Measurements from ENCODE around the gene KAT6B.
A peak's percentile ranks its signal among the peaks of the same experiment; 100 is the strongest.

KAT6B gene

GRCh38 chr10:74831518-74832120, 5.2 kb downstream of the KAT6B start:
- Histone ChIP-seq H3K9ac (no peak overlapping the region), H3K4me2 (ENCODE audit: low read length) (no peak overlapping the region), H3K27me3 (ENCODE audit: control insufficient read depth, insufficient read depth, low read length) (no peaks in the 10 kb centered on the region), H3K79me2 (peaks cover 48% of the 10 kb centered on the region), H3K9me3 (ENCODE audit: control insufficient read depth, low read length) (no peaks in the 10 kb centered on the region), H3K36me3 (ENCODE audit: control insufficient read depth, insufficient read depth, low read length) (no peaks in the 10 kb centered on the region), H2AFZ (no peak overlapping the region), H3K27ac (no peak overlapping the region), H3K4me3 (ENCODE audit: low read depth, low read length) (no peak overlapping the region), H3K4me1 (peaks cover 17% of the 10 kb centered on the region)
- TF ChIP-seq CTCF (IDR thresholded peaks at IDR 0.05): no peak

- Histone ChIP-seq H3K79me2 (peaks cover 52% of the 10 kb centered on the region), H2AFZ (no peak overlapping the region), H3K4me3 (ENCODE audit: low read depth, low read length) (no peak overlapping the region), H3K9me3 (ENCODE audit: control insufficient read depth, low read length) (no peaks in the 10 kb centered on the region), H3K27ac (no peak overlapping the region), H3K27me3 (ENCODE audit: control insufficient read depth, insufficient read depth, low read length) (no peaks in the 10 kb centered on the region), H3K36me3 (ENCODE audit: control insufficient read depth, insufficient read depth, low read length) (no peaks in the 10 kb centered on the region), H3K9ac (no peak overlapping the region), H3K4me1 (peaks cover 24% of the 10 kb centered on the region), H3K4me2 (ENCODE audit: low read length) (no peak overlapping the region)
- TF ChIP-seq CTCF (IDR thresholded peaks at IDR 0.05): no peak
Measured at GRCh38 chr10:74835963-74836362, 9.6 kb downstream of the KAT6B start.

- Histone ChIP-seq H3K36me3 (ENCODE audit: control insufficient read depth, insufficient read depth, low read length) (no peaks in the 10 kb centered on the region), H3K9ac (no peak overlapping the region), H3K27ac (peak overlapping the region; percentile 21), H3K9me3 (ENCODE audit: control insufficient read depth, low read length) (no peaks in the 10 kb centered on the region), H3K4me2 (ENCODE audit: low read length) (no peak overlapping the region), H3K4me3 (ENCODE audit: low read depth, low read length) (no peak overlapping the region), H3K79me2 (peaks cover 47% of the 10 kb centered on the region), H3K4me1 (peaks cover 26% of the 10 kb centered on the region), H2AFZ (no peak overlapping the region), H3K27me3 (ENCODE audit: control insufficient read depth, insufficient read depth, low read length) (no peaks in the 10 kb centered on the region)
- TF ChIP-seq CTCF (IDR thresholded peaks at IDR 0.05): no peak
Measured at GRCh38 chr10:74836877-74837276, 10.5 kb downstream of the KAT6B start.

GRCh38 chr10:74837743-74838142, 11.3 kb downstream of the KAT6B start:
- Histone ChIP-seq H3K27ac (no peak overlapping the region), H3K9me3 (ENCODE audit: control insufficient read depth, low read length) (no peaks in the 10 kb centered on the region), H3K27me3 (ENCODE audit: control insufficient read depth, insufficient read depth, low read length) (no peaks in the 10 kb centered on the region), H2AFZ (no peak overlapping the region), H3K9ac (peak overlapping the region; percentile 34), H3K4me1 (peaks cover 26% of the 10 kb centered on the region), H3K4me2 (ENCODE audit: low read length) (peak overlapping the region; percentile 13), H3K36me3 (ENCODE audit: control insufficient read depth, insufficient read depth, low read length) (no peaks in the 10 kb centered on the region), H3K79me2 (peaks cover 45% of the 10 kb centered on the region), H3K4me3 (ENCODE audit: low read depth, low read length) (no peak overlapping the region)
- TF ChIP-seq CTCF (IDR thresholded peaks at IDR 0.05): no peak

GRCh38 chr10:74839708-74840107, 13.3 kb downstream of the KAT6B start:
- Histone ChIP-seq H3K9me3 (ENCODE audit: control insufficient read depth, low read length) (no peaks in the 10 kb centered on the region), H2AFZ (no peak overlapping the region), H3K27me3 (ENCODE audit: control insufficient read depth, insufficient read depth, low read length) (no peaks in the 10 kb centered on the region), H3K4me3 (ENCODE audit: low read depth, low read length) (no peak overlapping the region), H3K27ac (no peak overlapping the region), H3K4me2 (ENCODE audit: low read length) (no peak overlapping the region), H3K9ac (no peak overlapping the region), H3K36me3 (ENCODE audit: control insufficient read depth, insufficient read depth, low read length) (no peaks in the 10 kb centered on the region), H3K79me2 (peaks cover 52% of the 10 kb centered on the region), H3K4me1 (peaks cover 24% of the 10 kb centered on the region)
- no peak for TF ChIP-seq CTCF (IDR thresholded peaks at IDR 0.05)

Measured in parathyroid adenoma (tissue), 2 donors.